ENCODE measurements around the gene LEPROT.

DNA sequence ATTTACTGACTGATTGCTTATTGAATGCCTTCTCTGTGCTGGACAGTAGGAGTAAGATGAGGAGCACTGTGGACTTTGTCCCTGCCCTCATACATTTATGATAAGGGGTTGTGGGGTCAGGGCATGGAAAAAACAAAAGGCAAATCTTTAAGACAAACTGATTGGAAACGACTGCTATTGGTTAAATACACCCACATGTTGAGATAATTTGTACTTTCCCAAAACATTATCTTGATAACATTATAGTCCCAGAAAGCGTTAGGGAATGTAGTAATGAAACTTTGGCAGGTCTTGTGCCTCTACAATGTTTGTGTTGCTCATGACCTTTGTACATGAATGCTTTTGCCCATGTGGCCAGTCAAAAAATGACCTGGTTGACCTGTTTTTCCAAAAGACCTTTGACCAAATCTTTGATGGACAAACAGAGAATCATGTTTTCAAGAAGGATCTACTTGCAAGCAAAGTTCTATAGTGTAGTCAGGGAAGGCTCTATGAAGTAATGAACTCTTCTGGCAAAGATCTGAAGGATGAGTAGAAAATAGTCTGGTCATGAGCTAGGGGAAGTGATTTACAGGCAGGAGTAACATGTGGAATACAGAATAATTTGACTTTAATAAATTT, 50.9 kb downstream of the LEPROT start:
- TF ChIP-seq EZH2 (IDR thresholded peaks at IDR 0.05; ENCODE audit: insufficient read depth, poor library complexity, severe bottlenecking) (no peak), EZH2phosphoT487 (IDR thresholded peaks at IDR 0.05; ENCODE audit: insufficient read depth, low read depth) (no peak)

All from GM23248 (cell line).